Breast epithelium (tissue), 4 donors: ENCODE data around the gene HEY2. TPM values are rescaled to one million over a fixed set of nuclear protein-coding genes. Genes with fewer than 3 reads are reported as not detected.

Source experiments
- DNase-seq, 2 donors: peaks; one replicate each; pipeline ENCODE4 v3.0.0-alpha.2; 2019; ENCODE audit warnings: low spot score in 2 of 2
- H3K27ac ChIP-seq, 2 donors: fragments of 200-600 bp; sonication (generic) in 1 of 2; one replicate each; pipeline ENCODE4 v1.5.1; 2016 to 2019; ENCODE audit warnings: mild to moderate bottlenecking in 1 of 2
- H3K27me3 ChIP-seq, 2 donors: fragments of 200-600 bp; sonication (generic) in 1 of 2; one replicate each; pipeline versions ENCODE4 v1.5.1 to v1.6.0; 2017 to 2019; ENCODE audit warnings: control low read depth in 1 of 2, mild to moderate bottlenecking in 1 of 2
- H3K36me3 ChIP-seq: fragments of 200-600 bp; one replicate; pipeline ENCODE4 v1.5.1; 2019
- H3K4me1 ChIP-seq, 2 donors: fragments of 200-600 bp; sonication (generic); one replicate each; pipeline ENCODE4 v1.5.1; 2016 to 2019; ENCODE audit warnings: control low read depth in 1 of 2
- H3K4me3 ChIP-seq, 3 donors: fragments of 200-600 bp; sonication (generic); 1 replicate in 2 of 3; 2 replicates in 1 of 3; pipeline ENCODE4 v1.5.1; 2016 to 2019; ENCODE audit warnings: mild to moderate bottlenecking in 3 of 3, moderate library complexity in 2 of 3
- H3K9me3 ChIP-seq, 2 donors: fragments of 200-600 bp; sonication (generic) in 1 of 2; one replicate each; pipeline ENCODE4 v1.5.1; 2016 to 2019; ENCODE audit warnings: control low read depth in 1 of 2
- POLR2A ChIP-seq: fragments of 450-650 bp; IDR thresholded peaks from one replicate; pipeline ENCODE4 v1.6.1; 2016; ENCODE audit warnings: antibody characterized with exemption, mild to moderate bottlenecking, moderate library complexity
- POLR2AphosphoS5 ChIP-seq, 3 donors: sonication (generic); formaldehyde crosslinking; IDR thresholded peaks; one replicate each; pipeline ENCODE4 v1.6.1; 2017; ENCODE audit warnings: antibody characterized with exemption in 3 of 3
- intact Hi-C: fragments of 100-400 bp; cut with DNase I; formaldehyde crosslinking; loops from one replicate; pipeline ENCODE4 v1.15.1; 2023; ENCODE audit warnings: low total_unique reads
- total RNA-seq, 3 donors: library from RNA; depleted of rRNA; stranded (reverse); fragments of >200 nt; gene quantifications; one replicate each; pipeline ENCODE4 v1.1.0, GENCODE V29; 2016
- TF ChIP-seq, protein P1 (sequence below), 3 donors: fragments of 450-650 bp; IDR thresholded peaks; one replicate each; pipeline ENCODE4 v1.5.1; 2016 to 2017; ENCODE audit warnings: antibody characterized with exemption in 3 of 3, mild to moderate bottlenecking in 3 of 3, moderate library complexity in 3 of 3

HEY2 gene
- total RNA-seq, 3 donors from 2014 or later = 2.3 to 8.2 (median 2.4) TPM

DNA sequence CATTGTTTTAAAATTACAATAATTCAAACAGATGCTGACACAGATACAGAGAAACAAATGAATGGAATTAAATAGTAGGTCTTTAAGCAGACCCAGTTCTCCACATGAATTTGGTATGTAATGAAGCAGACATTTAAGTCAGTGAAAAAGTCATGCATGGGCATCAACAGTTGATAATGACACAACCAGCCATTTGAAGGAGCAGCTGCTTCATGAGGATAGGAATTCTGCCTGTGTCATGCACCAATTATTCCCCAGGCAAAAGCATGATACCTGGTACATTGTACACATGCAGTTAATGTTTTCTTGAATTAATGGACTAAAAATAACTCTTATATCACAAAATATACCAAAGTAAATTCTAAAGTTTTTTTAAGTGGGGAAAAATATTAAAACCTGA is 11.2 kb upstream of the HEY2 start:
- intact Hi-C loops = no loop called here
- TF ChIP-seq POLR2A = no peak
- TF ChIP-seq POLR2AphosphoS5 (IDR thresholded peaks at IDR 0.05) = no peak
- TF ChIP-seq, protein P1, sequence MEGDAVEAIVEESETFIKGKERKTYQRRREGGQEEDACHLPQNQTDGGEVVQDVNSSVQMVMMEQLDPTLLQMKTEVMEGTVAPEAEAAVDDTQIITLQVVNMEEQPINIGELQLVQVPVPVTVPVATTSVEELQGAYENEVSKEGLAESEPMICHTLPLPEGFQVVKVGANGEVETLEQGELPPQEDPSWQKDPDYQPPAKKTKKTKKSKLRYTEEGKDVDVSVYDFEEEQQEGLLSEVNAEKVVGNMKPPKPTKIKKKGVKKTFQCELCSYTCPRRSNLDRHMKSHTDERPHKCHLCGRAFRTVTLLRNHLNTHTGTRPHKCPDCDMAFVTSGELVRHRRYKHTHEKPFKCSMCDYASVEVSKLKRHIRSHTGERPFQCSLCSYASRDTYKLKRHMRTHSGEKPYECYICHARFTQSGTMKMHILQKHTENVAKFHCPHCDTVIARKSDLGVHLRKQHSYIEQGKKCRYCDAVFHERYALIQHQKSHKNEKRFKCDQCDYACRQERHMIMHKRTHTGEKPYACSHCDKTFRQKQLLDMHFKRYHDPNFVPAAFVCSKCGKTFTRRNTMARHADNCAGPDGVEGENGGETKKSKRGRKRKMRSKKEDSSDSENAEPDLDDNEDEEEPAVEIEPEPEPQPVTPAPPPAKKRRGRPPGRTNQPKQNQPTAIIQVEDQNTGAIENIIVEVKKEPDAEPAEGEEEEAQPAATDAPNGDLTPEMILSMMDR (IDR thresholded peaks at IDR 0.05) = no peak

DNA sequence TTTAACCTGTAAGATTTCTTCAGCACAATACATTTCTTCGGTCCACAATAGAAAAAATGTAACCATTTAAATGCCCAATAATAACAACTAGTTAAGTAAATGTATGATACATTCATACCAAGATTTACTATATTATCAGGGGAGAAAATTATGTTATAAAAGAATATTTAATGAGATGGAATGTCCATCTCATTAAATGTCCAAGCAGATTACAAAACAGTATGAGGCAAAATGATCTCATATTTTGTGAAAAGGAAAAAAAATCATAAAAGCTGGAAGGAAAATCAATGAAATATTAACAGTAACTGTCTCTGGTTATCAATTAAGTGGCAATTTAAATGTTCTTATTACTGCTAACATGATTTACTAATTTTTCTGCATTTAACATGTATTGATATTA is 10.1 kb upstream of the HEY2 start:
- Histone ChIP-seq H3K36me3 (no peaks in the 10 kb centered on the region), H3K27me3 (no peaks in the 10 kb centered on the region), H3K4me1 (no peaks in the 10 kb centered on the region), H3K9me3 (no peaks in the 10 kb centered on the region), H3K27ac (no peak overlapping the region), H3K4me3 (no peak overlapping the region)
- TF ChIP-seq POLR2AphosphoS5 (IDR thresholded peaks at IDR 0.05) (no peak), POLR2A (no peak)
- TF ChIP-seq, protein P1 (IDR thresholded peaks at IDR 0.05) = no peak
- intact Hi-C loops = no loop called here
- DNase-seq = no peak

More for the DNA sequence above, 11.2 kb upstream of the HEY2 start:
- Histone ChIP-seq H3K4me3 (no peak overlapping the region), H3K9me3 (no peaks in the 10 kb centered on the region), H3K27me3 (no peaks in the 10 kb centered on the region), H3K36me3 (no peaks in the 10 kb centered on the region), H3K4me1 (no peaks in the 10 kb centered on the region), H3K27ac (no peak overlapping the region)
- DNase-seq = no peak

DNA sequence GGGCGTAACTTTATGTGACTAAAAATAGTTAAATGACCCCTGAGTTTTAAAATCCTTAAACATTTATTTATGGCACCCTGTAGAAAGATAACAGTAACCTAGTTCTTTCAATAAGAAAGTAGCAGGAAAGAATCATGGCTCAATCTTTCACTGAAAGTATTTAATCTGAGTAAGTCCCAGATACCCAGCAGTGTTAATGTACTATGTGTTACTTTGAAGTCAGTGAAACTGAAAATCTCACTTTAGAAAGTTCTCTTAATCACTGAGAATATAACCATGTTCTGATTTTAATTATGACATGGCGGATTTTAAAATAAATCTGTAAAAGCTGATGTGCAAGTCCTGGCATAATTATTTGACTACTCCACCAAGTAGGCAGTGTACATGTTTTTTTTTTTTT is 8.1 kb upstream of the HEY2 start:
- Histone ChIP-seq H3K9me3 (no peaks in the 10 kb centered on the region), H3K27ac (no peak overlapping the region), H3K4me1 (no peaks in the 10 kb centered on the region), H3K4me3 (no peak overlapping the region), H3K27me3 (no peaks in the 10 kb centered on the region), H3K36me3 (no peaks in the 10 kb centered on the region)
- no peak for DNase-seq
- TF ChIP-seq, protein P1 (IDR thresholded peaks at IDR 0.05) = no peak
- TF ChIP-seq POLR2AphosphoS5 (IDR thresholded peaks at IDR 0.05) (no peak), POLR2A (no peak)
- intact Hi-C loops = no loop called here

DNA sequence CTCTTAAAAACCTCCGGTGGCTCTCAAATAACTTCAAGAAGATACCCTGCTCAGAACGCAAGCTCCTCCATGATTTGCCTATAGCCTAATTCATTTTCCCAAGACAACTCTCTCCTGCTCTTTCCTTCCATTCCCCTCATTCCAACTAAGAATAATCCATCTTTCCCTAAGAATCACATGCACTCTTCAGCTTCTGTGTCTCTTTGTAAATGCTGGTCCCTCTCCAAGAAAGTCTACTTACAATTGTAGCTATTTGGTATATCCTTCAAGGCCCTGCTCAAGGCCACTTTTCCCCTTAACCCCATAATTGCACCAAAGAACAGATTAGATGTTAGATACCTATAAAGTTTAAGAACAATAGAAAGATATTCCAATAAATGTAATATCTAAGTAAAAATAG is 7.4 kb upstream of the HEY2 start:
- intact Hi-C loops = no loop called here
- H3K36me3 ChIP-seq = no peaks in the 10 kb centered on the region
- no peaks in the 10 kb centered on the region for H3K27me3 ChIP-seq
- H3K4me1 ChIP-seq = no peaks in the 10 kb centered on the region
- no peak for TF ChIP-seq POLR2A
- TF ChIP-seq, protein P1 (IDR thresholded peaks at IDR 0.05) = no peak
- no peak for TF ChIP-seq POLR2AphosphoS5 (IDR thresholded peaks at IDR 0.05)
- H3K27ac ChIP-seq = no peak overlapping the region
- DNase-seq = no peak
- no peaks in the 10 kb centered on the region for H3K9me3 ChIP-seq
- H3K4me3 ChIP-seq = no peak overlapping the region

DNA sequence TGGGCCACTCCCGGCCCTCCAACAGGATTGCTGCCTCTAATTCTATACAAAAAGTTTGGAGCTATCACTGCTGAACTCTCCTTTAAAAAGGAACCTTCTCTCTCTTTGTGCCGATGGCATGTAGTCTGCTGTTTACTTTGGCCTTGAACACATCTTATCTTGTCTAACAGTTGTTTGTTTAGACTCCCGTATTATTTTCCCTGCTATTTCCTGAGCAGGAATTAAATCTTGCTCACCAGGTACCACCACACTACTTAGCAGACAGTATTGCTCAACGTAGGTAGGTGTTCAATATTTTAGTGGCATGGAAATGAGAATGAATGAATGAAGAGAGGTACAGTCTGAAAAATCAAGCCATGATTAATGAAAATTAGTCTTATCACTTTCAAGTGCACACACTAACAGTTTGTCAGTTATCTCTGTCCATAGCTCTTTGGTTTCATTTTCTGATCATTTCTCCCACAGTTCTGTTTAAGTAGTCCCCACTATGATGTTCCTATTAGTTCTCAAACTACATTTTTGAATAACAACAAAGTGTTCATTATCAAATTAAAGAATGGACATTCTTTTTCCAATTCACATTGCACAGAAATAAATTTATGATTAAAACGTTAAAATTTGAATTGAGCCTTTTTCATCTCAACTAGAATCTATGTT is 6.8 kb upstream of the HEY2 start:
- TF ChIP-seq POLR2A (no peak), POLR2AphosphoS5 (IDR thresholded peaks at IDR 0.05) (no peak)
- TF ChIP-seq, protein P1 (IDR thresholded peaks at IDR 0.05) = no peak
- no peak for DNase-seq
- intact Hi-C loops = no loop called here
- H3K36me3 ChIP-seq = no peaks in the 10 kb centered on the region
- no peaks in the 10 kb centered on the region for H3K27me3 ChIP-seq
- H3K4me1 ChIP-seq = no peaks in the 10 kb centered on the region
- no peak overlapping the region for H3K27ac ChIP-seq
- H3K4me3 ChIP-seq = no peak overlapping the region
- H3K9me3 ChIP-seq = no peaks in the 10 kb centered on the region
